Colonic mucosa (tissue), 4 donors: Measurements from ENCODE around the gene KRTAP4-12. TPM values are rescaled to one million over a fixed set of nuclear protein-coding genes. Genes with fewer than 3 reads are reported as not detected.
"Not testable (repeated sequence)": the region's sequence is repeated elsewhere in the genome, so short reads cannot be mapped to it uniquely, and the experiment has no call there.

Experiments used
- DNase-seq: peaks from one replicate; pipeline ENCODE4 v3.0.0-alpha.2; 2020
- H3K27ac ChIP-seq: fragments of 200-600 bp; one replicate; pipeline ENCODE4 v1.8.0; 2021
- H3K27me3 ChIP-seq: fragments of 200-600 bp; one replicate; pipeline ENCODE4 v1.8.0; 2021
- H3K36me3 ChIP-seq: fragments of 200-600 bp; one replicate; pipeline ENCODE4 v1.8.0; 2021
- H3K4me1 ChIP-seq: fragments of 200-600 bp; one replicate; pipeline ENCODE4 v1.8.0; 2021; ENCODE audit warnings: mild to moderate bottlenecking
- H3K4me3 ChIP-seq: fragments of 200-600 bp; one replicate; pipeline ENCODE4 v1.8.0; 2021
- H3K9ac ChIP-seq, 2 donors: one replicate each; pipeline ENCODE4 v1.7.0; 2013; ENCODE audit warnings: control low read depth in 2 of 2, low read depth in 2 of 2, low read length in 2 of 2
- H3K9me3 ChIP-seq: fragments of 200-600 bp; one replicate; pipeline ENCODE4 v1.8.0; 2021
- CTCF ChIP-seq: fragments of 200-600 bp; IDR thresholded peaks from one replicate; pipeline ENCODE4 v1.8.0; 2022; ENCODE audit warnings: antibody characterized with exemption, mild to moderate bottlenecking
- intact Hi-C: fragments of 100-400 bp; cut with DNase I; formaldehyde crosslinking; loops from one replicate; pipeline ENCODE4 v1.14.1; 2022
- total RNA-seq, 2 donors: library from RNA; stranded (reverse); fragmentation: NEBNext Ultra II Directional in 1 of 2; extraction: Animal tissue kit (Norgen Biotek cat#: 25700) in 1 of 2; gene quantifications; one replicate each; pipeline ENCODE4 v1.2.1, GENCODE V29; 2021
- donor health status: healthy.
- donor health status: DM: no; HTN: no; CAD: no.
- donor health status: DM: no; HTN: no; CAD: no.

Gene KRTAP4-12
- total RNA-seq, 2 donors from 2014 or later: not detected

- Histone ChIP-seq H3K4me1 (no peaks in the 10 kb centered on the region), H3K27ac (no peak overlapping the region), H3K4me3 (no peak overlapping the region), H3K36me3 (no peaks in the 10 kb centered on the region), H3K9ac (no peak overlapping the region), H3K9me3 (no peaks in the 10 kb centered on the region), H3K27me3 (no peaks in the 10 kb centered on the region)
- no peak for DNase-seq
- intact Hi-C loops: no loop called here
- no peak for TF ChIP-seq CTCF
Observed at GRCh38 chr17:41153856-41154255, 29.9 kb upstream of the KRTAP4-12 start.

GRCh38 chr17:41151525-41151924, 27.5 kb upstream of the KRTAP4-12 start:
- no peaks in the 10 kb centered on the region for H3K9me3 ChIP-seq
- H3K4me1 ChIP-seq: no peaks in the 10 kb centered on the region
- TF ChIP-seq CTCF: no peak
- intact Hi-C loops: no loop called here
- no peaks in the 10 kb centered on the region for H3K36me3 ChIP-seq
- DNase-seq: no peak
- H3K9ac ChIP-seq: no peak overlapping the region
- H3K27me3 ChIP-seq: no peaks in the 10 kb centered on the region
- H3K4me3 ChIP-seq: no peak overlapping the region
- no peak overlapping the region for H3K27ac ChIP-seq

DNA sequence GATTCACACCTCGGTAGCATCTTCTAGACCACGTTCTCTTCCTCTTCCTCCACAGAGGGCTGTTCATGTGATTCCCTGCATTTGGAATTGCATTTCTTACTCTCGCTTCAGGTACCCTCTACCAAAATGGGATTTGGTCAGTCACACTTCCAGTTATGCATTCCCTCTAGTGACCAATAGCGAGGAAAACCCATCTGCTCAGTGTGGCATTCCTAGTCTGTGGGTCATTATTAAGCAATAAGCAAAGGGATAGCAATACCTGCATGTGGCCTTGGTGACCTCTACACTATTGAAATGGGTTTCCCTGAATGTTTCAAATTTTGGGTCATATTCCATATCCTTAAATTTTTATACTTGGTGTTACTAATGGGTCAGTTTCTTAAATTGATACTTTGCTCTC, 26.0 kb upstream of the KRTAP4-12 start:
- Histone ChIP-seq H3K4me1 (no peaks in the 10 kb centered on the region), H3K9ac (no peak overlapping the region), H3K9me3 (no peaks in the 10 kb centered on the region), H3K36me3 (no peaks in the 10 kb centered on the region), H3K27ac (no peak overlapping the region), H3K27me3 (no peaks in the 10 kb centered on the region), H3K4me3 (no peak overlapping the region)
- no peak for TF ChIP-seq CTCF
- no peak for DNase-seq
- intact Hi-C loops: no loop called here

- intact Hi-C loops: no loop called here
- Histone ChIP-seq H3K4me1 (no peaks in the 10 kb centered on the region), H3K27ac (no peak within 1 kb of the TSS), H3K36me3 (no peaks in the 10 kb centered on the region), H3K4me3 (no peak within 1 kb of the TSS), H3K9me3 (no peaks in the 10 kb centered on the region), H3K9ac (no peak within 1 kb of the TSS), H3K27me3 (no peaks in the 10 kb centered on the region)
- DNase-seq: no peak
- TF ChIP-seq CTCF: no peak
Observed at GRCh38 chr17:41149652-41149985, 25.6 kb upstream of the KRTAP4-12 start, which contains the start of gene KRTAP4-5. Gene KRTAP4-5, minus strand, starts transcription at chr17:41149825. Its CDS starts 58 bp downstream, at chr17:41149767.

- H3K4me1 ChIP-seq, H3K9me3 ChIP-seq, H3K4me3 ChIP-seq, H3K9ac ChIP-seq, H3K27ac ChIP-seq, DNase-seq, H3K27me3 ChIP-seq, H3K36me3 ChIP-seq, intact Hi-C loops: not testable (repeated sequence)
Observed at GRCh38 chr17:41148971-41149651, 25.1 kb upstream of the KRTAP4-12 start.

DNA sequence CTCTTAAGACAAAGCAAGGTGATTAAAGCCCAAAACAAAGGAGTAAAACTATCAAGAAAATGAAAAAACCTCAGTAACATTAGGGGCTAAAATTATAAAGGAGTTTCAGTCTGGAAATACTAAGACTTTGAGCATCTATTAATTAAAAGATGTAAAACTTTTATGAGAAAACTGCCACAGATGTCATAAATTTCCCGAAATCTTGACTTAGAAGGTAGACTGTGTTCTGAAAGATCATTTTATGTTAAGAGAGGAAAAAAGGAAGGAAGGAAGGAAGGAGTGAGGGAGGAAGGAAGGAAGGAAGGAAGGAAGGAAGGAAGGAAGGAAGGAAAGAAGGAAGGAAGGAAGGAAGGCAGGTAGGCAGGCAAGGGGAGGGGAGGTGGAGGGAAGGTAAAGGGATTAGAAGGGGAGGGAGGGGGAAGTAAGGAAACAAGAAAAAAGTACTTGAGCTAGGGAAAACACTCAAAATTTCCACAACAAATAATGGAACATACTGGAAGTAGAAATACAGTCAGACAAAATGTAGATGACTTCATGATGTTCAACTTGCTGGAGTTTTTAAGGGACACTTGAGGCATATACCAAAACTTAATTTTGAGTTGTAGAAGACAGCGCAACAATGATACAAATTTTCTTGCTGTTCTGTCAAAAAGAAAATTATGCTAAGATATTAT, 23.7 kb upstream of the KRTAP4-12 start:
- H3K9ac ChIP-seq: no peak overlapping the region
- no peaks in the 10 kb centered on the region for H3K36me3 ChIP-seq
- intact Hi-C loops: no loop called here
- no peak for DNase-seq
- H3K27me3 ChIP-seq: no peaks in the 10 kb centered on the region
- TF ChIP-seq CTCF: no peak
- H3K4me3 ChIP-seq: no peak overlapping the region
- H3K27ac ChIP-seq: no peak overlapping the region
- no peaks in the 10 kb centered on the region for H3K9me3 ChIP-seq
- no peaks in the 10 kb centered on the region for H3K4me1 ChIP-seq
